Thyroid gland (tissue), 4 donors: ENCODE measurements around the gene GREB1L. TPM values are rescaled to one million over a fixed set of nuclear protein-coding genes. Genes with fewer than 3 reads are reported as not detected.

Experiments
- DNase-seq, 2 donors: peaks; one replicate each; pipeline ENCODE4 v3.0.0-alpha.2; 2019
- H3K27ac ChIP-seq, 3 donors: fragments of 200-600 bp; sonication (generic); 1 replicate in 2 of 3; 2 replicates in 1 of 3; pipeline ENCODE4 v1.5.1; 2016 to 2019; ENCODE audit warnings: mild to moderate bottlenecking in 1 of 3, moderate library complexity in 1 of 3
- H3K27me3 ChIP-seq: fragments of 200-600 bp; sonication (generic); one replicate; pipeline ENCODE4 v1.5.1; 2019
- H3K36me3 ChIP-seq, 2 donors: fragments of 200-600 bp; sonication (generic); one replicate each; pipeline ENCODE4 v1.5.1; 2016 to 2019
- H3K4me1 ChIP-seq, 2 donors: fragments of 200-600 bp; sonication (generic); one replicate each; pipeline ENCODE4 v1.5.1; 2017 to 2019
- H3K4me3 ChIP-seq, 3 donors: fragments of 200-600 bp; sonication (generic); replicated peaks in 1 of 3; 1 replicate in 2 of 3; 2 replicates in 1 of 3; pipeline ENCODE4 v1.5.1; 2016; ENCODE audit warnings: mild to moderate bottlenecking in 1 of 3
- H3K9me3 ChIP-seq: fragments of 200-600 bp; sonication (generic); one replicate; pipeline ENCODE4 v1.5.1; 2017
- CTCF ChIP-seq, 6 experiments: fragments of 200-600 bp in 3 of 6; fragments of 450-650 bp in 3 of 6; sonication (generic) in 3 of 6; IDR thresholded peaks; one replicate each; pipeline ENCODE4 v1.5.1; 2016 to 2019; ENCODE audit warnings: antibody characterized with exemption in 6 of 6, mild to moderate bottlenecking in 2 of 6, inconsistent platforms in 1 of 6, moderate library complexity in 1 of 6
- POLR2A ChIP-seq, 2 donors: fragments of 450-650 bp; IDR thresholded peaks; one replicate each; pipeline ENCODE4 v1.6.1; 2017; ENCODE audit warnings: antibody characterized with exemption in 2 of 2, mild to moderate bottlenecking in 2 of 2, moderate library complexity in 1 of 2
- WGBS, 2 donors: methylation state at CpG; one replicate each; pipeline ENCODE4 v1.1.5; 2017; 5-methylcytosine and 5-hydroxymethylcytosine counted together
- intact Hi-C: fragments of 100-400 bp; cut with DNase I; formaldehyde crosslinking; loops from one replicate; pipeline ENCODE4 v1.15.1; 2023
- total RNA-seq, 4 donors: library from RNA; depleted of rRNA; stranded (reverse); fragments of >200 nt; gene quantifications; one replicate each; pipeline ENCODE4 v1.2.3, GENCODE V29; 2016

GREB1L gene
- total RNA-seq, 4 donors from 2014 or later: 25.0 to 43.5 (median 31.8) TPM

- H3K9me3 ChIP-seq: no peaks in the 10 kb centered on the region
- intact Hi-C loops: no loop called here
- no peak overlapping the region for H3K27ac ChIP-seq
- peaks cover 0 to 4% of the 10 kb centered on the region in 2 donors for H3K36me3 ChIP-seq
- H3K4me3 ChIP-seq: no peak overlapping the region
- WGBS, 2 donors: 67 to 68% methylated on average over 1 of the region's 1 CpG
- TF ChIP-seq POLR2A (IDR thresholded peaks at IDR 0.05): no peak
- TF ChIP-seq CTCF (IDR thresholded peaks at IDR 0.05): no peak
- DNase-seq: no peak
- no peaks in the 10 kb centered on the region for H3K4me1 ChIP-seq
- H3K27me3 ChIP-seq: no peaks in the 10 kb centered on the region
Observed at GRCh38 chr18:21458310-21458709, 216.3 kb downstream of the GREB1L start.

- intact Hi-C loops: no loop called here
- no peak for DNase-seq
- Histone ChIP-seq H3K27me3 (no peaks in the 10 kb centered on the region), H3K27ac (no peak overlapping the region), H3K4me1 (no peaks in the 10 kb centered on the region), H3K36me3 (no peaks in the 10 kb centered on the region), H3K9me3 (no peaks in the 10 kb centered on the region), H3K4me3 (no peak overlapping the region)
- WGBS, 2 donors: 87% methylated on average over 6 of the region's 6 CpGs
- no peak for TF ChIP-seq POLR2A (IDR thresholded peaks at IDR 0.05)
- no peak for TF ChIP-seq CTCF (IDR thresholded peaks at IDR 0.05)
Observed at GRCh38 chr18:21458788-21459187, 216.8 kb downstream of the GREB1L start.

GRCh38 chr18:21459706-21460286 is 217.8 kb downstream of the GREB1L start:
- H3K27ac ChIP-seq: no peak overlapping the region
- WGBS, 2 donors: 93 to 94% methylated on average over 10 of the region's 10 CpGs
- no peaks in the 10 kb centered on the region for H3K9me3 ChIP-seq
- TF ChIP-seq CTCF (IDR thresholded peaks at IDR 0.05) (no peak), POLR2A (IDR thresholded peaks at IDR 0.05) (no peak)
- no peak overlapping the region for H3K4me3 ChIP-seq
- intact Hi-C loops: loop anchor here (10.0 kb wide), 1 partner anchor 45 kb away; no protein-coding TSS in a partner anchor
- no peaks in the 10 kb centered on the region for H3K36me3 ChIP-seq
- H3K27me3 ChIP-seq: no peaks in the 10 kb centered on the region
- H3K4me1 ChIP-seq: no peaks in the 10 kb centered on the region
- no peak for DNase-seq

- 91 to 94% methylated on average over 4 of the region's 4 CpGs for WGBS, 2 donors
- Histone ChIP-seq H3K9me3 (no peaks in the 10 kb centered on the region), H3K4me1 (no peaks in the 10 kb centered on the region), H3K36me3 (no peaks in the 10 kb centered on the region), H3K4me3 (no peak overlapping the region), H3K27ac (no peak overlapping the region), H3K27me3 (no peaks in the 10 kb centered on the region)
- TF ChIP-seq CTCF (IDR thresholded peaks at IDR 0.05) (no peak), POLR2A (IDR thresholded peaks at IDR 0.05) (no peak)
- DNase-seq: no peak
- intact Hi-C loops: loop anchor here (10.0 kb wide), 1 partner anchor 47 kb away; no protein-coding TSS in a partner anchor
Observed at GRCh38 chr18:21461460-21461859, 219.4 kb downstream of the GREB1L start.

GRCh38 chr18:21463718-21464117 is 221.7 kb downstream of the GREB1L start:
- no peaks in the 10 kb centered on the region for H3K9me3 ChIP-seq
- H3K4me3 ChIP-seq: no peak overlapping the region
- intact Hi-C loops: loop anchor here (10.0 kb wide), 1 partner anchor 49 kb away; no protein-coding TSS in a partner anchor
- no peaks in the 10 kb centered on the region for H3K36me3 ChIP-seq
- WGBS, 2 donors: 65 to 85% methylated on average over 3 of the region's 3 CpGs
- TF ChIP-seq POLR2A (IDR thresholded peaks at IDR 0.05): no peak
- TF ChIP-seq CTCF (IDR thresholded peaks at IDR 0.05): no peak
- DNase-seq: no peak
- H3K27me3 ChIP-seq: no peaks in the 10 kb centered on the region
- no peak overlapping the region for H3K27ac ChIP-seq
- no peaks in the 10 kb centered on the region for H3K4me1 ChIP-seq
